HepG2 (cell line): Measurements from ENCODE around the gene SMIM11. TPM values are rescaled to one million over a fixed set of nuclear protein-coding genes. Genes with fewer than 3 reads are reported as not detected.

Experiments used
- AHR ChIP-seq: IDR thresholded peaks from 2 replicates; pipeline ENCODE4 v1.6.1; 2018; ENCODE audit warnings: missing genetic modification reagents, missing compliant biosample characterization
- CREM ChIP-seq, 2 experiments: sonication (generic) in 1 of 2; formaldehyde crosslinking in 1 of 2; IDR thresholded peaks; 2 replicates each; pipeline versions ENCODE4 v1.4.0 to v1.6.1; 2016 to 2020; ENCODE audit warnings: antibody characterized with exemption in 1 of 2, mild to moderate bottlenecking in 1 of 2, missing genetic modification reagents in 1 of 2
- DBP ChIP-seq: sonication (generic); formaldehyde crosslinking; IDR thresholded peaks from 2 replicates; pipeline ENCODE4 v1.4.0; 2020; ENCODE audit warnings: missing genetic modification reagents; ENCODE audit errors: not compliant biosample characterization
- DPF2 ChIP-seq: sonication (generic); formaldehyde crosslinking; IDR thresholded peaks from 2 replicates; pipeline ENCODE4 v1.4.0; 2020; ENCODE audit warnings: mild to moderate bottlenecking, low read depth, missing genetic modification reagents, borderline replicate concordance
- EZH2 ChIP-seq: conservative IDR thresholded peaks from 2 replicates; pipeline ENCODE4 v1.6.1; 2012; ENCODE audit warnings: mild to moderate bottlenecking, low read depth, low read length, moderate library complexity
- FOXC1 ChIP-seq: sonication (generic); formaldehyde crosslinking; IDR thresholded peaks from 2 replicates; pipeline ENCODE4 v1.8.0; 2022; ENCODE audit warnings: mild to moderate bottlenecking, missing genetic modification reagents, borderline replicate concordance
- HDAC6 ChIP-seq: fragments of 200-600 bp; sonication (generic); IDR thresholded peaks from 2 replicates; pipeline ENCODE4 v1.7.0; 2017; ENCODE audit warnings: mild to moderate bottlenecking, antibody characterized with exemption, low read length, low read depth
- HOXA5 ChIP-seq: sonication (generic); formaldehyde crosslinking; IDR thresholded peaks from 2 replicates; pipeline ENCODE4 v1.4.0; 2020; ENCODE audit warnings: missing genetic modification reagents
- HOXA7 ChIP-seq: sonication (generic); formaldehyde crosslinking; IDR thresholded peaks from 2 replicates; pipeline ENCODE4 v1.8.1; 2022; ENCODE audit warnings: mild to moderate bottlenecking, missing genetic modification reagents, moderate library complexity
- JDP2 ChIP-seq: sonication (generic); formaldehyde crosslinking; IDR thresholded peaks from 2 replicates; pipeline ENCODE4 v1.8.1; 2022; ENCODE audit warnings: missing genetic modification reagents, borderline replicate concordance
- MNT ChIP-seq: fragments of 450-650 bp; IDR thresholded peaks from 2 replicates; pipeline ENCODE4 v1.6.1; 2016
- POLR2A ChIP-seq, 2 experiments: IDR thresholded peaks; 2 replicates each; pipeline ENCODE4 v1.6.1; 2011; ENCODE audit warnings: low read depth in 2 of 2, low read length in 2 of 2, mild to moderate bottlenecking in 1 of 2, moderate library complexity in 1 of 2; ENCODE audit not compliant: insufficient read depth in 1 of 2
- PRPF4 ChIP-seq: fragments of 200-400 bp; formaldehyde crosslinking; IDR thresholded peaks from 2 replicates; pipeline ENCODE4 v1.6.1; 2016; ENCODE audit warnings: low read length, low read depth; ENCODE audit not compliant: poor library complexity, severe bottlenecking
- RARA ChIP-seq: IDR thresholded peaks from 2 replicates; pipeline ENCODE4 v1.6.1; 2016; ENCODE audit warnings: missing genetic modification reagents, missing compliant biosample characterization
- RXRB ChIP-seq: IDR thresholded peaks from 2 replicates; pipeline ENCODE4 v1.6.1; 2016; ENCODE audit warnings: borderline replicate concordance, missing genetic modification reagents, missing compliant biosample characterization
- SP2 ChIP-seq: sonication (generic); formaldehyde crosslinking; IDR thresholded peaks from 2 replicates; pipeline ENCODE4 v1.5.1; 2020; ENCODE audit warnings: mild to moderate bottlenecking, missing genetic modification reagents
- STAT5B ChIP-seq: sonication (generic); formaldehyde crosslinking; IDR thresholded peaks from 2 replicates; pipeline ENCODE4 v1.4.0; 2020; ENCODE audit warnings: missing genetic modification reagents
- SYNCRIP ChIP-seq: fragments of 200-400 bp; formaldehyde crosslinking; IDR thresholded peaks from 2 replicates; pipeline ENCODE4 v1.6.1; 2018; ENCODE audit warnings: mild to moderate bottlenecking, low read depth, low read length; ENCODE audit not compliant: insufficient read depth
- TARDBP ChIP-seq: sonication (generic); formaldehyde crosslinking; IDR thresholded peaks from 2 replicates; pipeline ENCODE4 v1.8.0; 2022; ENCODE audit warnings: mild to moderate bottlenecking, missing genetic modification reagents
- ZBTB21 ChIP-seq: sonication (generic); formaldehyde crosslinking; IDR thresholded peaks from 2 replicates; pipeline ENCODE4 v1.4.0; 2020; ENCODE audit warnings: missing genetic modification reagents
- ZBTB33 ChIP-seq: sonication (generic); formaldehyde crosslinking; IDR thresholded peaks from 2 replicates; pipeline ENCODE4 v1.4.0; 2020; ENCODE audit warnings: missing genetic modification reagents
- ZNF337 ChIP-seq: sonication (generic); formaldehyde crosslinking; IDR thresholded peaks from 2 replicates; pipeline ENCODE4 v1.5.1; 2020; ENCODE audit warnings: missing genetic modification reagents, low read depth, mild to moderate bottlenecking, borderline replicate concordance
- ZNF382 ChIP-seq: sonication (generic); formaldehyde crosslinking; IDR thresholded peaks from 2 replicates; pipeline ENCODE4 v1.5.0; 2020; ENCODE audit warnings: missing genetic modification reagents, mild to moderate bottlenecking, borderline replicate concordance
- ZNF674 ChIP-seq: sonication (generic); formaldehyde crosslinking; IDR thresholded peaks from 2 replicates; pipeline ENCODE4 v1.5.0; 2020; ENCODE audit warnings: low read depth, mild to moderate bottlenecking, missing genetic modification reagents
- ZNF879 ChIP-seq: sonication (generic); formaldehyde crosslinking; IDR thresholded peaks from 2 replicates; pipeline ENCODE4 v1.8.1; 2023; ENCODE audit warnings: missing genetic modification reagents
- polyA plus RNA-seq, 8 experiments: library from polyadenylated mRNA; depleted of rRNA in 3 of 8; stranded (reverse) in 7 of 8; unstranded in 1 of 8; fragments of >200 nt; fragmentation: Illumina TruSeq in 4 of 8; extraction: Trizol in 4 of 8; gene quantifications; 2 replicates each; pipeline versions ENCODE4 v1.2.1 to v1.2.3, GENCODE V29; 2011 to 2016; ENCODE audit warnings: low read depth in 4 of 8, missing spikeins in 1 of 8, mixed read lengths in 1 of 8; ENCODE audit not compliant: insufficient read depth in 1 of 8
- total RNA-seq, 5 experiments: library from RNA; depleted of rRNA; stranded (reverse); fragments of >200 nt; fragmentation: Illumina TruSeq; extraction: Trizol; gene quantifications; 2 replicates each; pipeline ENCODE4 v1.2.3, GENCODE V29; 2016; ENCODE audit warnings: low read depth in 1 of 5

SMIM11 gene
- total and polyA plus RNA-seq, 2 of the 13 experiments (the other 11 are each of a cell fraction or from before 2014, with no cell fraction given): 6.4 to 18.9 TPM

- no peak for TF ChIP-seq JDP2 (CRISPR knock-in tag)
- no peak for TF ChIP-seq STAT5B (CRISPR knock-in tag)
- TF ChIP-seq ZBTB33 (CRISPR knock-in tag): 0 out of 2 replicates have a peak, but pooled peaks have one; percentile 15
- TF ChIP-seq HDAC6: no peak
- TF ChIP-seq HOXA7 (CRISPR knock-in tag): no peak
- TF ChIP-seq ZBTB21 (CRISPR knock-in tag): no peak
- TF ChIP-seq ZNF674 (CRISPR knock-in tag): no peak
- no peak for TF ChIP-seq DPF2
- TF ChIP-seq EZH2: no peak
- no peak for TF ChIP-seq AHR (CRISPR knock-in tag)
- TF ChIP-seq CREM (IDR thresholded peaks at IDR 0.05): no peak
- TF ChIP-seq CREM (CRISPR knock-in tag; IDR thresholded peaks at IDR 0.05): no peak
- no peak for TF ChIP-seq ZNF337 (CRISPR knock-in tag)
- TF ChIP-seq DBP (CRISPR knock-in tag): no peak
- TF ChIP-seq PRPF4: no peak
- no peak for TF ChIP-seq SP2
- TF ChIP-seq POLR2A (IDR thresholded peaks at IDR 0.05; ENCODE audit: insufficient read depth in 1 of 2, low read depth in 2 of 2, low read length in 2 of 2): no peak
- no peak for TF ChIP-seq SYNCRIP
- no peak for TF ChIP-seq RARA (CRISPR knock-in tag)
- no peak for TF ChIP-seq HOXA5 (CRISPR knock-in tag)
- TF ChIP-seq ZNF382: no peak
- TF ChIP-seq TARDBP: peak; percentile 42; the same call in 1 of the 2 replicates
- TF ChIP-seq ZNF879 (CRISPR knock-in tag): no peak
- TF ChIP-seq RXRB (CRISPR knock-in tag): peak; percentile 58; the same call in 1 of the 2 replicates
- no peak for TF ChIP-seq FOXC1 (CRISPR knock-in tag)
- TF ChIP-seq MNT: no peak
These were observed 23.5 kb upstream of the SMIM11 start (continued) for GRCh38 chr21:34351786-34352241.
